K562 (cell line): ENCODE data around the gene SMIM13. TPM values are rescaled to one million over a fixed set of nuclear protein-coding genes. Genes with fewer than 3 reads are reported as not detected.
A peak's percentile ranks its signal among the peaks of the same experiment; 100 is the strongest.

Source experiments
- ADNP ChIP-seq: fragments of 200-800 bp; sonication (Bioruptor generic); IDR thresholded peaks from 2 replicates; pipeline ENCODE4 v1.6.1; 2016; ENCODE audit warnings: missing genetic modification characterization, missing compliant biosample characterization
- DPF2 ChIP-seq: fragments of 450-650 bp; IDR thresholded peaks from 2 replicates; pipeline ENCODE4 v1.6.1; 2016
- KAT8 ChIP-seq: fragments of 450-650 bp; IDR thresholded peaks from 2 replicates; pipeline ENCODE4 v1.6.1; 2016; ENCODE audit warnings: low read depth, mild to moderate bottlenecking
- KDM5B ChIP-seq: fragments of 200-600 bp; sonication (generic); IDR thresholded peaks from 2 replicates; pipeline ENCODE4 v1.6.1; 2012; ENCODE audit warnings: low read depth, mild to moderate bottlenecking, moderate library complexity, low read length, control low read depth, inconsistent platforms; ENCODE audit not compliant: insufficient replicate concordance
- MCM5 ChIP-seq: fragments of 450-650 bp; IDR thresholded peaks from 2 replicates; pipeline ENCODE4 v1.6.1; 2016; ENCODE audit warnings: low read depth
- PHF8 ChIP-seq: fragments of 200-600 bp; sonication (generic); IDR thresholded peaks from 2 replicates; pipeline ENCODE4 v1.6.1; 2012; ENCODE audit warnings: mixed run types, mild to moderate bottlenecking, inconsistent platforms, low read length, moderate library complexity, borderline replicate concordance
- RHOXF2B ChIP-seq: fragments of 250-450 bp; sonication (Bioruptor Pico); conservative IDR thresholded peaks from 2 replicates; pipeline ENCODE4 v1.5.1; 2021
- SMARCE1 ChIP-seq: fragments of 450-650 bp; IDR thresholded peaks from 2 replicates; pipeline ENCODE4 v1.7.1; 2016; ENCODE audit warnings: mild to moderate bottlenecking
- SREBF1 ChIP-seq: fragments of 150-350 bp; IDR thresholded peaks from 2 replicates; pipeline ENCODE4 v1.6.1; 2014; ENCODE audit warnings: antibody characterized with exemption, low read depth, low read length, borderline replicate concordance
- STAT5B ChIP-seq: fragments of 250-450 bp; sonication (Bioruptor Pico); IDR thresholded peaks from 2 replicates; pipeline ENCODE4 v1.8.0; 2021; ENCODE audit warnings: mild to moderate bottlenecking, inconsistent platforms
- SUPT5H ChIP-seq: fragments of 450-650 bp; IDR thresholded peaks from 2 replicates; pipeline ENCODE4 v1.6.1; 2016
- TCFL5 ChIP-seq: fragments of 250-450 bp; sonication (Bioruptor Pico); conservative IDR thresholded peaks from 2 replicates; pipeline ENCODE4 v1.6.1; 2021; ENCODE audit warnings: mild to moderate bottlenecking, moderate library complexity, matching md5 sums
- ZBTB17 ChIP-seq: fragments of 450-650 bp; formaldehyde crosslinking; IDR thresholded peaks from 2 replicates; pipeline ENCODE4 v1.4.0; 2020; ENCODE audit warnings: mild to moderate bottlenecking
- ZNF589 ChIP-seq: fragments of 200-800 bp; sonication (Bioruptor generic); IDR thresholded peaks from 2 replicates; pipeline ENCODE4 v1.6.1; 2016; ENCODE audit warnings: low read depth, missing genetic modification characterization, missing compliant biosample characterization
- polyA plus RNA-seq, 8 experiments: library from polyadenylated mRNA; depleted of rRNA in 4 of 8; stranded (reverse) in 5 of 8; unstranded in 3 of 8; fragments of >200 nt; fragmentation: Nextera tagmentation in 2 of 8; fragmentation: Illumina TruSeq in 1 of 8; extraction: Ambion mirVana in 2 of 8; extraction: Trizol in 1 of 8; gene quantifications; 2 replicates each; pipeline versions ENCODE4 v1.2.1 to v1.2.3, GENCODE V29; 2011 to 2014; ENCODE audit warnings: inconsistent platforms in 1 of 8, missing spikeins in 1 of 8
- total RNA-seq, 7 experiments: library from RNA; depleted of rRNA in 6 of 7; stranded (reverse); fragments of >200 nt in 6 of 7; fragmentation: Illumina TruSeq in 2 of 7; extraction: Trizol in 2 of 7; gene quantifications; 2 replicates each; pipeline versions ENCODE4 v1.2.1 to v1.2.3, GENCODE V29; 2011 to 2021; ENCODE audit warnings: low replicate concordance in 1 of 7
- TF ChIP-seq, protein P1 (sequence below), 2 experiments: fragments of 450-650 bp; conservative IDR thresholded peaks; 2 replicates each; pipeline ENCODE4 v1.6.1; 2017; ENCODE audit warnings: mild to moderate bottlenecking in 2 of 2, moderate library complexity in 2 of 2
- TF ChIP-seq, protein P2 (sequence below), 2 experiments: fragments of 450-650 bp in 1 of 2; sonication (generic) in 1 of 2; formaldehyde crosslinking in 1 of 2; IDR thresholded peaks; 2 replicates each; pipeline versions ENCODE4 v1.7.1 to v1.9.0; 2016 to 2022; ENCODE audit warnings: inconsistent platforms in 1 of 2, mild to moderate bottlenecking in 1 of 2, missing genetic modification reagents in 1 of 2
- TF ChIP-seq, protein P3 (sequence below): sonication (generic); formaldehyde crosslinking; IDR thresholded peaks from 2 replicates; pipeline ENCODE4 v1.8.0; 2022; ENCODE audit warnings: mild to moderate bottlenecking, missing genetic modification reagents

SMIM13 gene
- total and polyA plus RNA-seq, 9 of the 15 experiments (the other 6 are each of a cell fraction or from before 2014, with no cell fraction given): 5.5 to 24.8 (median 11.7) TPM

DNA sequence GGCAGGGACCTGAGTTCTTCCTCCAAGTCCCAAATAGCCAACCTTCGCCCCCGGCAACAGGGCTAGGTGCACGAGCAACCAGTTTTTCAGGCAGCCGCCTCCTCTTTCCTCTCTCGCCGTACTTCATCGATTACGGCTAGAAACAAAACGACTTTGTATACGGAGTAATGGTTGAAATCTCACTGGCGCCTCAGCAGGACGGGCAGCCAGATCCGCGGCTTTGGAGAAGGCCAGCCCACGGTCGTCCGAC lies 333 bp upstream of the SMIM13 start (continued):
- TF ChIP-seq, protein P1, sequence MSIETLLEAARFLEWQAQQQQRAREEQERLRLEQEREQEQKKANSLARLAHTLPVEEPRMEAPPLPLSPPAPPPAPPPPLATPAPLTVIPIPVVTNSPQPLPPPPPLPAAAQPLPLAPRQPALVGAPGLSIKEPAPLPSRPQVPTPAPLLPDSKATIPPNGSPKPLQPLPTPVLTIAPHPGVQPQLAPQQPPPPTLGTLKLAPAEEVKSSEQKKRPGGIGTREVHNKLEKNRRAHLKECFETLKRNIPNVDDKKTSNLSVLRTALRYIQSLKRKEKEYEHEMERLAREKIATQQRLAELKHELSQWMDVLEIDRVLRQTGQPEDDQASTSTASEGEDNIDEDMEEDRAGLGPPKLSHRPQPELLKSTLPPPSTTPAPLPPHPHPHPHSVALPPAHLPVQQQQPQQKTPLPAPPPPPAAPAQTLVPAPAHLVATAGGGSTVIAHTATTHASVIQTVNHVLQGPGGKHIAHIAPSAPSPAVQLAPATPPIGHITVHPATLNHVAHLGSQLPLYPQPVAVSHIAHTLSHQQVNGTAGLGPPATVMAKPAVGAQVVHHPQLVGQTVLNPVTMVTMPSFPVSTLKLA (conservative IDR thresholded peaks at IDR 0.05): 0 out of 4 replicates have a peak, but pooled peaks of 1 of the 2 experiments have one; percentile 13
- TF ChIP-seq MCM5: no peak
- TF ChIP-seq ZBTB17: no peak
- no peak for TF ChIP-seq STAT5B (CRISPR knock-in tag)
- TF ChIP-seq KDM5B: peak; percentile 88
- TF ChIP-seq, protein P2, sequence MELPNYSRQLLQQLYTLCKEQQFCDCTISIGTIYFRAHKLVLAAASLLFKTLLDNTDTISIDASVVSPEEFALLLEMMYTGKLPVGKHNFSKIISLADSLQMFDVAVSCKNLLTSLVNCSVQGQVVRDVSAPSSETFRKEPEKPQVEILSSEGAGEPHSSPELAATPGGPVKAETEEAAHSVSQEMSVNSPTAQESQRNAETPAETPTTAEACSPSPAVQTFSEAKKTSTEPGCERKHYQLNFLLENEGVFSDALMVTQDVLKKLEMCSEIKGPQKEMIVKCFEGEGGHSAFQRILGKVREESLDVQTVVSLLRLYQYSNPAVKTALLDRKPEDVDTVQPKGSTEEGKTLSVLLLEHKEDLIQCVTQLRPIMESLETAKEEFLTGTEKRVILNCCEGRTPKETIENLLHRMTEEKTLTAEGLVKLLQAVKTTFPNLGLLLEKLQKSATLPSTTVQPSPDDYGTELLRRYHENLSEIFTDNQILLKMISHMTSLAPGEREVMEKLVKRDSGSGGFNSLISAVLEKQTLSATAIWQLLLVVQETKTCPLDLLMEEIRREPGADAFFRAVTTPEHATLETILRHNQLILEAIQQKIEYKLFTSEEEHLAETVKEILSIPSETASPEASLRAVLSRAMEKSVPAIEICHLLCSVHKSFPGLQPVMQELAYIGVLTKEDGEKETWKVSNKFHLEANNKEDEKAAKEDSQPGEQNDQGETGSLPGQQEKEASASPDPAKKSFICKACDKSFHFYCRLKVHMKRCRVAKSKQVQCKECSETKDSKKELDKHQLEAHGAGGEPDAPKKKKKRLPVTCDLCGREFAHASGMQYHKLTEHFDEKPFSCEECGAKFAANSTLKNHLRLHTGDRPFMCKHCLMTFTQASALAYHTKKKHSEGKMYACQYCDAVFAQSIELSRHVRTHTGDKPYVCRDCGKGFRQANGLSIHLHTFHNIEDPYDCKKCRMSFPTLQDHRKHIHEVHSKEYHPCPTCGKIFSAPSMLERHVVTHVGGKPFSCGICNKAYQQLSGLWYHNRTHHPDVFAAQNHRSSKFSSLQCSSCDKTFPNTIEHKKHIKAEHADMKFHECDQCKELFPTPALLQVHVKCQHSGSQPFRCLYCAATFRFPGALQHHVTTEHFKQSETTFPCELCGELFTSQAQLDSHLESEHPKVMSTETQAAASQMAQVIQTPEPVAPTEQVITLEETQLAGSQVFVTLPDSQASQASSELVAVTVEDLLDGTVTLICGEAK (IDR thresholded peaks at IDR 0.05): no peak; the same call in 1 of the 2 replicates
- TF ChIP-seq, protein P2 (CRISPR knock-in tag; IDR thresholded peaks at IDR 0.05): no peak
- TF ChIP-seq ADNP (tag): no peak
- peak; percentile 76; the same call in 1 of the 2 replicates for TF ChIP-seq ZNF589 (CRISPR knock-in tag)
- peak; percentile 60; the same call in 1 of the 2 replicates for TF ChIP-seq PHF8
- no peak for TF ChIP-seq KAT8
- TF ChIP-seq TCFL5: no peak
- TF ChIP-seq RHOXF2B (CRISPR knock-in tag): 0 out of 2 replicates have a peak, but pooled peaks have one; percentile 34
- TF ChIP-seq SREBF1: no peak
- TF ChIP-seq SUPT5H: peak; percentile 83; the same call in 1 of the 2 replicates
- TF ChIP-seq SMARCE1: peak; percentile 45
- TF ChIP-seq, protein P3, sequence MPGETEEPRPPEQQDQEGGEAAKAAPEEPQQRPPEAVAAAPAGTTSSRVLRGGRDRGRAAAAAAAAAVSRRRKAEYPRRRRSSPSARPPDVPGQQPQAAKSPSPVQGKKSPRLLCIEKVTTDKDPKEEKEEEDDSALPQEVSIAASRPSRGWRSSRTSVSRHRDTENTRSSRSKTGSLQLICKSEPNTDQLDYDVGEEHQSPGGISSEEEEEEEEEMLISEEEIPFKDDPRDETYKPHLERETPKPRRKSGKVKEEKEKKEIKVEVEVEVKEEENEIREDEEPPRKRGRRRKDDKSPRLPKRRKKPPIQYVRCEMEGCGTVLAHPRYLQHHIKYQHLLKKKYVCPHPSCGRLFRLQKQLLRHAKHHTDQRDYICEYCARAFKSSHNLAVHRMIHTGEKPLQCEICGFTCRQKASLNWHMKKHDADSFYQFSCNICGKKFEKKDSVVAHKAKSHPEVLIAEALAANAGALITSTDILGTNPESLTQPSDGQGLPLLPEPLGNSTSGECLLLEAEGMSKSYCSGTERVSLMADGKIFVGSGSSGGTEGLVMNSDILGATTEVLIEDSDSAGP: no peak; the same call in 1 of the 2 replicates
- TF ChIP-seq DPF2: no peak
